A549 (cell line): ENCODE data around the gene MFAP4. TPM values are rescaled to one million over a fixed set of nuclear protein-coding genes. Genes with fewer than 3 reads are reported as not detected.
A peak's percentile ranks its signal among the peaks of the same experiment; 100 is the strongest.

ENCODE experiments used
- ATAC-seq, 2 experiments: fragments of 200-7000 bp in 1 of 2; fragments of >200 bp in 1 of 2; cut with Nextera tagmentation in 1 of 2; cut with Tn5 transposase in 1 of 2; 3 replicates each; pipeline versions ENCODE4 v1.8.0 to v1.9.1; 2018 to 2020; ENCODE audit warnings: mild to moderate bottlenecking in 1 of 2, moderate library complexity in 1 of 2
- CTCF ChIA-PET: fragments of 300-600 bp; sonication (Branson Sonifier 250); formaldehyde crosslinking; extraction: SDS; loops from one replicate; lab custom pipeline; 2021; ENCODE audit warnings: antibody characterized with exemption, inconsistent platforms; lab: Yijun Ruan, JAX
- POLR2A ChIA-PET: fragments of 350-600 bp; formaldehyde crosslinking; extraction: SDS; loops from one replicate; lab custom pipeline; 2021; ENCODE audit warnings: antibody characterized with exemption, inconsistent platforms; lab: Yijun Ruan, JAX
- DNase-seq, 2 experiments: peaks; one replicate each; pipeline versions ENCODE4 v3.0.0 to v3.0.0-alpha.2; 2011 to 2016; ENCODE audit warnings: low read depth in 1 of 2, low spot score in 1 of 2
- FAIRE-seq: peaks from 2 replicates; lab custom pipeline; 2011; peaks lifted over from hg19 to GRCh38; lab: Jason Lieb, UNC
- H3K27ac ChIP-seq, 2 experiments: fragments of >200 bp; sonication (Bioruptor Twin); formaldehyde crosslinking; 3 replicates each; pipeline ENCODE4 v1.5.1; 2016 to 2017
- H3K4me1 ChIP-seq: fragments of >200 bp; sonication (Bioruptor Twin); formaldehyde crosslinking; 3 replicates; pipeline ENCODE4 v1.6.1; 2016
- H3K4me2 ChIP-seq: fragments of >200 bp; sonication (Bioruptor Twin); formaldehyde crosslinking; 3 replicates; pipeline ENCODE4 v1.6.1; 2016
- H3K4me3 ChIP-seq: fragments of >200 bp; sonication (Bioruptor Twin); formaldehyde crosslinking; 3 replicates; pipeline ENCODE4 v1.5.1; 2016
- H3K9me3 ChIP-seq: fragments of >200 bp; sonication (Bioruptor Twin); formaldehyde crosslinking; 3 replicates; pipeline ENCODE4 v1.6.1; 2016
- CBX2 ChIP-seq: fragments of 200-600 bp; sonication (generic); IDR thresholded peaks from 2 replicates; pipeline ENCODE4 v1.6.1; 2016; ENCODE audit warnings: low read depth, mild to moderate bottlenecking, borderline replicate concordance
- CEBPB ChIP-seq, 2 experiments: fragments of >200 bp in 1 of 2; sonication (Bioruptor Twin) in 1 of 2; formaldehyde crosslinking in 1 of 2; IDR thresholded peaks; 2 replicates each; pipeline ENCODE4 v1.6.1; 2012 to 2016
- CHD4 ChIP-seq: fragments of 200-600 bp; sonication (generic); IDR thresholded peaks from 2 replicates; pipeline ENCODE4 v1.6.1; 2016; ENCODE audit warnings: antibody characterized with exemption, mild to moderate bottlenecking, borderline replicate concordance
- EHF ChIP-seq: fragments of 250-450 bp; sonication (Bioruptor Pico); IDR thresholded peaks from 2 replicates; pipeline ENCODE4 v1.5.0; 2020; ENCODE audit warnings: mild to moderate bottlenecking
- EP300 ChIP-seq, 2 experiments: fragments of >200 bp; sonication (Bioruptor Twin); formaldehyde crosslinking; IDR thresholded peaks; 2 replicates in 1 of 2; 3 replicates in 1 of 2; pipeline ENCODE4 v1.6.1; 2016 to 2017
- FOSL2 ChIP-seq, 2 experiments: fragments of 450-650 bp in 1 of 2; fragments of >200 bp in 1 of 2; sonication (Bioruptor Twin) in 1 of 2; formaldehyde crosslinking; IDR thresholded peaks; 2 replicates each; pipeline versions ENCODE4 v1.5.0 to v1.6.1; 2016 to 2020; ENCODE audit warnings: mild to moderate bottlenecking in 1 of 2, moderate library complexity in 1 of 2
- HOXB13 ChIP-seq: fragments of 250-450 bp; sonication (Bioruptor Pico); IDR thresholded peaks from 2 replicates; pipeline ENCODE4 v1.5.0; 2020; ENCODE audit warnings: low read depth, mild to moderate bottlenecking, moderate library complexity
- KDM1A ChIP-seq: fragments of 200-600 bp; sonication (generic); IDR thresholded peaks from 2 replicates; pipeline ENCODE4 v1.6.1; 2016; ENCODE audit warnings: low read depth, mild to moderate bottlenecking
- MAFK ChIP-seq: fragments of 450-650 bp; IDR thresholded peaks from 2 replicates; pipeline ENCODE4 v1.6.1; 2014; ENCODE audit not compliant: partially characterized antibody
- POLR2AphosphoS2 ChIP-seq: conservative IDR thresholded peaks from 2 replicates; pipeline ENCODE4 v1.6.1; 2012; ENCODE audit warnings: low read length, improper control_type of control experiment, inconsistent platforms
- RARB ChIP-seq: fragments of 250-450 bp; sonication (Bioruptor Pico); IDR thresholded peaks from 2 replicates; pipeline ENCODE4 v1.8.0; 2021; ENCODE audit warnings: mild to moderate bottlenecking, moderate library complexity
- RCOR1 ChIP-seq: fragments of 150-350 bp; IDR thresholded peaks from 2 replicates; pipeline ENCODE4 v1.6.1; 2014; ENCODE audit warnings: antibody characterized with exemption, low read length, low read depth
- RFX5 ChIP-seq: fragments of 450-650 bp; IDR thresholded peaks from 2 replicates; pipeline ENCODE4 v1.7.1; 2014; ENCODE audit warnings: antibody characterized with exemption, mild to moderate bottlenecking, moderate library complexity
- SMC3 ChIP-seq: fragments of >200 bp; sonication (Bioruptor Twin); formaldehyde crosslinking; IDR thresholded peaks from 3 replicates; pipeline ENCODE4 v1.6.1; 2018; ENCODE audit warnings: inconsistent platforms
- SREBF2 ChIP-seq: fragments of 450-650 bp; IDR thresholded peaks from 2 replicates; pipeline ENCODE4 v1.6.1; 2014; ENCODE audit warnings: mild to moderate bottlenecking, moderate library complexity
- TFCP2L1 ChIP-seq: fragments of 250-450 bp; sonication (Bioruptor Pico); IDR thresholded peaks from 2 replicates; pipeline ENCODE4 v1.5.0; 2021; ENCODE audit warnings: mild to moderate bottlenecking
- ZSCAN20 ChIP-seq: fragments of 250-450 bp; sonication (Bioruptor Pico); IDR thresholded peaks from 2 replicates; pipeline ENCODE4 v1.8.0; 2022; ENCODE audit warnings: mild to moderate bottlenecking, moderate library complexity
- WGBS: methylation state at CpG from one replicate; pipeline ENCODE4 v1.1.6; 2017; ENCODE audit errors: missing lambda C conversion rate; 5-methylcytosine and 5-hydroxymethylcytosine counted together
- polyA plus RNA-seq, 4 experiments: library from polyadenylated mRNA; depleted of rRNA in 3 of 4; stranded (reverse); fragments of >200 nt; fragmentation: RNase III in 1 of 4; extraction: RNeasy Plus Mini Kit Qiagen cat#74134 plus additional on column Dnase treatment in 1 of 4; gene quantifications; 2 replicates in 3 of 4; 3 replicates in 1 of 4; pipeline ENCODE4 v1.2.3, GENCODE V29; 2011 to 2017
- TF ChIP-seq, protein P1 (sequence below): IDR thresholded peaks from 2 replicates; pipeline ENCODE4 v1.6.1; 2012
- TF ChIP-seq, protein P2 (sequence below): fragments of >200 bp; sonication (Bioruptor Twin); formaldehyde crosslinking; IDR thresholded peaks from 3 replicates; pipeline ENCODE4 v1.5.1; 2016
- TF ChIP-seq, protein P3 (sequence below): fragments of 200-600 bp; sonication (generic); IDR thresholded peaks from 2 replicates; pipeline ENCODE4 v1.6.1; 2016; ENCODE audit warnings: antibody characterized with exemption, mild to moderate bottlenecking, moderate library complexity

Gene MFAP4
- polyA plus RNA-seq, 2 of the 4 experiments (the other 2 are of a cell fraction): 0.13 TPM; not detected in 1

DNA sequence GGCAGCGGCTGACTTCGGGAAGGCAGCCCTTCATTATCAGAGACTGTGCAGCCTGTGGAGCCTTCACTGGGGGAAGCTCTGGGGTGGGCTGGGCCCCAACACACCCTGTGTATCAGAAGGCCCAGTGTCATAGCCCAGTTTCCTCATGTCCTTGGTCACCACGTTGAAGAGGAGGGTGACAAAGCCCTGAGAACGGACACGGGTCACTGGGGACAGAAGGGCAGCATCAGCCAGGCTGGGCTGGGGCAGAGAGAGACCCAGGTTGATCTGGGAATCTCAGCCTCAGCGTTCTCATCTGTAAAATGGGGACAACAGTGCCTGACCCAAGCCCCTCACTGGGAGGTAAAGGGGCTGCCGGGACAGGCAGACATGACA lies 43.7 kb downstream of the MFAP4 start:
- POLR2A ChIA-PET: no interaction called here
- H3K4me2 ChIP-seq: no peak overlapping the region
- WGBS: 89% methylated on average over 7 of the region's 7 CpGs
- TF ChIP-seq, protein P1, sequence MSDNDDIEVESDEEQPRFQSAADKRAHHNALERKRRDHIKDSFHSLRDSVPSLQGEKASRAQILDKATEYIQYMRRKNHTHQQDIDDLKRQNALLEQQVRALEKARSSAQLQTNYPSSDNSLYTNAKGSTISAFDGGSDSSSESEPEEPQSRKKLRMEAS: no peak
- TF ChIP-seq CEBPB (IDR thresholded peaks at IDR 0.05) (no peak), KDM1A (peak; percentile 66; the same call in 1 of the 2 replicates), EHF (CRISPR knock-in tag) (no peak)
- TF ChIP-seq, all 56 proteins: peak for 1
- CTCF ChIA-PET: interaction anchor here (0.9 to 4.6 kb wide), 6 partner anchors 11 to 104 kb away, joined by 3 to 28 read pairs (median 4); partner anchors contain the start of gene B9D1
- H3K4me3 ChIP-seq: no peak overlapping the region
- DNase-seq: no peak
- H3K4me1 ChIP-seq: peaks cover 31% of the 10 kb centered on the region
- FAIRE-seq: no peak
- no peak for ATAC-seq
- H3K9me3 ChIP-seq: no peaks in the 10 kb centered on the region
- H3K27ac ChIP-seq: peak overlapping the region in 1 of 2 experiments; percentile 23; a peak in 1 of 6 replicates

DNA sequence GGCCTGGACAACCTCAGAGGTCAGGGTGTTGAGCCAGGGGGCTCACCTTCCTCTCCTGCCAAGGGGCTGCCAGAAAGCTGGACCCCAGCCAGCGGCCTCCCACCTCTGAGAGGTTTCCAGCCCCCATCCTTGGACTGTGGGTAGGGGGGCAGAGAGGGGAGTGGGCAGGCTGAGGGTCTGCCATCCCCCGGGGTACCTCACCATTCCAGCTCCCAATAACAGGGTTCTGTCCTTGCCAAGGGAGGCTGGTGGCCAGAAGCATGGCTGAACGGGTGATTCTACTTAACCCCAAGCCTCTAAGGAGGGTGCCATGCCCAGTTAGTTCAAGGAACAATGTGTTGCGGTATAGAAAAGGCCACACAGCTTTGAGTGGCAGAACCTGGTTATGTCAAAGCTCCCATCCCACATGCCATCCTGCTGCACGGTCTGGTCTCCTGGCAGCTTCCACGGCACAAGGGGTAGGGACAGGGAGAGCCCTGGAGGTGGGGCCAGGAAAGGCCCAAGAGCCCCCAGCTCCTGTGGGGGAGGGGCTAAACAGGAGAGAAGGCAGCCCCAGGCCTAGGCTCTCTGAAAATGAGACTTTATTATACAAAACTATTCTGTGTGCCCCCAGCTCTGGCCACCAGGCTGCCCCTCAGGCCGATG lies 44.3 kb downstream of the MFAP4 start:
- no peak for ATAC-seq
- WGBS: 79% methylated on average over 7 of the region's 7 CpGs
- H3K4me3 ChIP-seq: no peak overlapping the region
- FAIRE-seq: no peak
- DNase-seq: peak in 1 of 2 experiments; percentile 29
- no peaks in the 10 kb centered on the region for H3K9me3 ChIP-seq
- ChIA-PET CTCF (interaction anchor here (0.9 to 4.6 kb wide), 6 partner anchors 11 to 104 kb away, joined by 3 to 28 read pairs (median 4); partner anchors contain the start of gene B9D1), POLR2A (interaction anchor here (0.6 kb wide), 1 partner anchor 9 kb away, joined by 3 read pairs; no protein-coding TSS in a partner anchor)
- H3K4me1 ChIP-seq: peaks cover 29% of the 10 kb centered on the region
- no peak overlapping the region for H3K4me2 ChIP-seq
- peak overlapping the region in 1 of 2 experiments; percentile 23; a peak in 1 of 6 replicates for H3K27ac ChIP-seq
- 0 out of 2 replicates have a peak, but pooled peaks have one; percentile 32 for TF ChIP-seq POLR2AphosphoS2
- no peak for TF ChIP-seq RARB (CRISPR knock-in tag)

DNA sequence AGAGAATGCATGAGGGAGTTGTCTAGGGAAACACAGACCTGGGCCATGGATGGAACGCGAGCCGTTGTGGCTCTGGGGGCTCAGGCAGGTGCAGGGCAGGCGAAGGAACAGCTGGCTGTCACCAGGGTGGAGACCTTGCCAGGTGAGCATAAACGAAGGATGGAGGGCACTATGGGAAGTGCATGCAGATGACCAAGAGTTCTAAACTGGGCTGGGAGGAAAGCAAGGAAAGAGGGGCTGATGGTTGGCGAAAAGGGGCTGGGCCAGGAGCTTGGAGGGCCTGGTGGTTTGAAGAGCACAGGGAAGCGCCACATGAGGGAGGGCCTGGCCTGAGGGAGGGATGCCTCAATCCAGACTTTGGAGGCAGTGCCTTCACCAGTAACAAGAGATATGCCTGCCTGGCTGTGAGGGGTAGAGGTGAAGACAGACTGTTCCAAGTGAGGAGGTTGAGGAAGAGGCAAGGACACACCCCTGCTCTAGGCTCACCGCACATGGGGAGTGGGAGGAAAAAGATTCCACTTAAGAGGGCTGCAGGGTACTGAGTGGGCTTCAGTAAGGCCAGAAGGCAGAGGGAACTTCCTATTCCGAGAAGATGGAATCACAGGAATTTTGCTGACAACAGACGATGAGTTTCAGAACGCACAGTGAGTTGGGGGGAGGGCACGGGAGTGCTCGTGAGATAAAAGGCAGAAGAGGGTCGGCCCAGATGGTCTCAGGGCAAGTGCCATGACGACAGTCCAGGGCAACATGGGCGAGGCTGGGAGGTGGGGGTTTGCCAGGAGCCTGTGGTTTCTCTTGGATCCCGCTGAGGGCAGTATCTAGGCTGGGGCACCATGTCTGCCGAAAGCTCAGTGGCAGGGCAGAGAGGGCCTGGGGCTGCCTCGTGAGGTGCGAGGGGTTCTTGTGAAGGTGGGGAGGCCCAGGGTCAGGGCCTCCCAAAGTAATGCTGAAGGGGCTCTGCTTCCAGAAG lies 45.1 kb downstream of the MFAP4 start:
- 0 out of 6 replicates have a peak overlapping the region, but pooled peaks of 1 of the 2 experiments have one; percentile 10 for H3K27ac ChIP-seq
- CTCF ChIA-PET: interaction anchor here (0.6 to 4.6 kb wide), 11 partner anchors 9 to 105 kb away, joined by 3 to 28 read pairs (median 3); partner anchors contain the start of gene B9D1
- no peaks in the 10 kb centered on the region for H3K9me3 ChIP-seq
- peaks cover 22% of the 10 kb centered on the region for H3K4me1 ChIP-seq
- DNase-seq (no peak), ATAC-seq (no peak), FAIRE-seq (no peak)
- no peak for TF ChIP-seq RCOR1
- no peak for TF ChIP-seq FOSL2 (IDR thresholded peaks at IDR 0.05)
- TF ChIP-seq FOSL2 (CRISPR knock-in tag; IDR thresholded peaks at IDR 0.05): no peak
- TF ChIP-seq TFCP2L1 (CRISPR knock-in tag): no peak
- TF ChIP-seq MAFK: peak; percentile 10
- TF ChIP-seq ZSCAN20 (CRISPR knock-in tag): no peak
- no peak for TF ChIP-seq SREBF2
- TF ChIP-seq SMC3: no peak
- POLR2A ChIA-PET: interaction anchor here (0.6 kb wide), 1 partner anchor 9 kb away, joined by 3 read pairs; no protein-coding TSS in a partner anchor
- H3K4me3 ChIP-seq: no peak overlapping the region
- WGBS: 85% methylated on average over 20 of the region's 20 CpGs
- no peak overlapping the region for H3K4me2 ChIP-seq

DNA sequence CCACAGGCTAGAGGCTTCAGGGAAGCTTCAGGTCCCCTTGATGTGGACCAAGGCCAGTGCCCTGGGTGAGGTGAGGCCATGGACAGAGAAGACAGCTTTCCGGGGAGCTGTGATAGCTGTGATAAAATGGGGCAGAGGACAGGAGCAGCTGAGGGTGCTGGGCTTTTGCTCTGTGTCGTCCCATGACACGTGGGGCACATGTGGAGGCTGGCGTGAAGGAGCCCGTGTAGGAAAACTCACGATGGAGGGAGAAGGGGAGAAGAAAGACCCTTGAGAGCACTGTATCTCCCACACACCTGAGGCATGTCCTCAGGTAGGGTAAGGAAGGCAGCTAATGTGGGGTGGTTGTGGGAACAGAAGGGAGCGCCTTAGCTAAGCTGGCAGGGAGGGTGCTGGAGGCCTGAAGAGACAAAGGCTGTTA lies 45.8 kb downstream of the MFAP4 start:
- TF ChIP-seq, protein P2, sequence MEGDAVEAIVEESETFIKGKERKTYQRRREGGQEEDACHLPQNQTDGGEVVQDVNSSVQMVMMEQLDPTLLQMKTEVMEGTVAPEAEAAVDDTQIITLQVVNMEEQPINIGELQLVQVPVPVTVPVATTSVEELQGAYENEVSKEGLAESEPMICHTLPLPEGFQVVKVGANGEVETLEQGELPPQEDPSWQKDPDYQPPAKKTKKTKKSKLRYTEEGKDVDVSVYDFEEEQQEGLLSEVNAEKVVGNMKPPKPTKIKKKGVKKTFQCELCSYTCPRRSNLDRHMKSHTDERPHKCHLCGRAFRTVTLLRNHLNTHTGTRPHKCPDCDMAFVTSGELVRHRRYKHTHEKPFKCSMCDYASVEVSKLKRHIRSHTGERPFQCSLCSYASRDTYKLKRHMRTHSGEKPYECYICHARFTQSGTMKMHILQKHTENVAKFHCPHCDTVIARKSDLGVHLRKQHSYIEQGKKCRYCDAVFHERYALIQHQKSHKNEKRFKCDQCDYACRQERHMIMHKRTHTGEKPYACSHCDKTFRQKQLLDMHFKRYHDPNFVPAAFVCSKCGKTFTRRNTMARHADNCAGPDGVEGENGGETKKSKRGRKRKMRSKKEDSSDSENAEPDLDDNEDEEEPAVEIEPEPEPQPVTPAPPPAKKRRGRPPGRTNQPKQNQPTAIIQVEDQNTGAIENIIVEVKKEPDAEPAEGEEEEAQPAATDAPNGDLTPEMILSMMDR: no peak
- no peak for TF ChIP-seq CBX2
- TF ChIP-seq EP300 (IDR thresholded peaks at IDR 0.05): no peak
- no peak for TF ChIP-seq RFX5
- TF ChIP-seq, protein P3, sequence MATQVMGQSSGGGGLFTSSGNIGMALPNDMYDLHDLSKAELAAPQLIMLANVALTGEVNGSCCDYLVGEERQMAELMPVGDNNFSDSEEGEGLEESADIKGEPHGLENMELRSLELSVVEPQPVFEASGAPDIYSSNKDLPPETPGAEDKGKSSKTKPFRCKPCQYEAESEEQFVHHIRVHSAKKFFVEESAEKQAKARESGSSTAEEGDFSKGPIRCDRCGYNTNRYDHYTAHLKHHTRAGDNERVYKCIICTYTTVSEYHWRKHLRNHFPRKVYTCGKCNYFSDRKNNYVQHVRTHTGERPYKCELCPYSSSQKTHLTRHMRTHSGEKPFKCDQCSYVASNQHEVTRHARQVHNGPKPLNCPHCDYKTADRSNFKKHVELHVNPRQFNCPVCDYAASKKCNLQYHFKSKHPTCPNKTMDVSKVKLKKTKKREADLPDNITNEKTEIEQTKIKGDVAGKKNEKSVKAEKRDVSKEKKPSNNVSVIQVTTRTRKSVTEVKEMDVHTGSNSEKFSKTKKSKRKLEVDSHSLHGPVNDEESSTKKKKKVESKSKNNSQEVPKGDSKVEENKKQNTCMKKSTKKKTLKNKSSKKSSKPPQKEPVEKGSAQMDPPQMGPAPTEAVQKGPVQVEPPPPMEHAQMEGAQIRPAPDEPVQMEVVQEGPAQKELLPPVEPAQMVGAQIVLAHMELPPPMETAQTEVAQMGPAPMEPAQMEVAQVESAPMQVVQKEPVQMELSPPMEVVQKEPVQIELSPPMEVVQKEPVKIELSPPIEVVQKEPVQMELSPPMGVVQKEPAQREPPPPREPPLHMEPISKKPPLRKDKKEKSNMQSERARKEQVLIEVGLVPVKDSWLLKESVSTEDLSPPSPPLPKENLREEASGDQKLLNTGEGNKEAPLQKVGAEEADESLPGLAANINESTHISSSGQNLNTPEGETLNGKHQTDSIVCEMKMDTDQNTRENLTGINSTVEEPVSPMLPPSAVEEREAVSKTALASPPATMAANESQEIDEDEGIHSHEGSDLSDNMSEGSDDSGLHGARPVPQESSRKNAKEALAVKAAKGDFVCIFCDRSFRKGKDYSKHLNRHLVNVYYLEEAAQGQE: no peak
- TF ChIP-seq CHD4: no peak
- no peak for TF ChIP-seq HOXB13 (CRISPR knock-in tag)
- Histone ChIP-seq H3K9me3 (no peaks in the 10 kb centered on the region), H3K4me1 (peaks cover 15% of the 10 kb centered on the region), H3K4me3 (no peak overlapping the region), H3K27ac (peak overlapping the region in 1 of 2 experiments; percentile 7; a peak in 1 of 6 replicates), H3K4me2 (no peak overlapping the region)
- WGBS: 76% methylated on average over 7 of the region's 7 CpGs
- FAIRE-seq (no peak), DNase-seq (no peak), ATAC-seq (no peak)
- ChIA-PET CTCF (interaction anchor here (0.6 to 4.6 kb wide), 8 partner anchors 9 to 106 kb away, joined by 3 to 28 read pairs (median 4); partner anchors contain the start of gene B9D1), POLR2A (no interaction called here)
